ENCODE measurements around the gene PNLIPRP3.
A peak's percentile ranks its signal among the peaks of the same experiment; 100 is the strongest.

GRCh38 chr10:116490028-116490662, 62.5 kb downstream of the PNLIPRP3 start:
- TF ChIP-seq CTCF (IDR thresholded peaks at IDR 0.05) = peak; percentile 62
- TF ChIP-seq EZH2 (IDR thresholded peaks at IDR 0.05; ENCODE audit: borderline replicate concordance, insufficient read depth, low read depth, low read length, poor library complexity, severe bottlenecking) = no peak
